ENCODE measurements around the gene FAM222B. TPM values are rescaled to one million over a fixed set of nuclear protein-coding genes. Genes with fewer than 3 reads are reported as not detected.

The FAM222B gene
- polyA plus RNA-seq, 2 of the 4 experiments (the other 2 are of a cell fraction): 10.7 to 15.6 TPM

DNA sequence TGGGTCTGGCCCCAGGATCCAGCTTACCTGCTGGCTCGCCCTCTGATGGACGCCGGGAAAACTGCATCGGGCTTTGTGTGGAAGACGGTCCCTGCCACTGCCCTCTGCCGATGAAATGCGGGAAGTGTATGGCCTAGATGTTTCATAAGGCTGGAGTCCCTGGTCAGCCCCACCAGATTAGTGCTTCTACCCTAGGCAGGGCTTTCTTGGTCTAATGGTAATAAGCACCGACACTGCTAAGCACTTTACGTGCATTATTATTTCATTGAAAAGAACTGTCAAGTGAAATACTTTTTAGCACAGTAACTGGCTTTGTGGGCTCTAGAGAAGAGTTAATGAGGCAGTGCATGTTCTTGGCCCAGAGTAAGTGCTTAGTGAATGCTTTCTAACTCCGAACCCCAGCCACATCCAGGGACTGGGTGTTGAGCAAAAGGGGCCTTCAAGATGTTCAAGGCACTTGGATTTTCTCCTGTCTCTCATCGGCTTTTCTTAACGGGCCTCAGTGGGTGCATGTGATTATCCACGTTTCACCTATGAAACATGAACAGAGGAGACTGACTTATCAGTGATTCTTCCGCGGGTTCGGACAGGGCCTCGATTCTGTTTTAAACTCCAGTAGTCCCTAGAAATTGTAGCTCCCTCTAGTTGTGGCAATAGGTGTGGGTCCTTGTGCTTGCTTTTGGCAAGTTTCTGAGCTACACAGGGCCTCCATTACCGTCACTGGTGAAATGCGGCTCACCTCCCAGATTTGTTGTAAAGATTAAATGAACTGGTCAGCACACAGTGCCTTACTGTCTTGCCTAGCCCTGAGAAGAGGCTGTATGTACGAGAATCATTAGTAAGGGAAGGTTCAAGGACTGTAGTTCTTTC is 92.2 kb downstream of the FAM222B start:
- ChIA-PET POLR2A (interaction anchor here (0.6 to 12.2 kb wide), 5 partner anchors 24 to 200 kb away, joined by 3 to 369 read pairs (median 5); partner anchors contain the start of genes NEK8 and TLCD1), CTCF (interaction anchor here (0.6 to 22.6 kb wide), 60 partner anchors 8 to 208 kb away, joined by 3 to 977 read pairs (median 4); partner anchors contain the start of genes DHRS13, FLOT2, NEK8 and PROCA1)
- WGBS (ENCODE audit: missing lambda C conversion rate): 39% methylated on average over 20 of the region's 20 CpGs
- no peak for FAIRE-seq
- peak overlapping the region; percentile 20; the same call in 2 of the 3 replicates for H3K4me2 ChIP-seq
- DNase-seq (ENCODE audit: low read depth in 1 of 2, low spot score in 1 of 2): peak; percentile 82 to 96
- no peak overlapping the region for H3K4me3 ChIP-seq
- peak; percentile 57 to 72 for ATAC-seq
- peak overlapping the region in 1 of 2 experiments; percentile 10; a peak in 1 of 6 replicates for H3K27ac ChIP-seq
- peaks cover 50% of the 10 kb centered on the region for H3K4me1 ChIP-seq
- no peaks in the 10 kb centered on the region for H3K9me3 ChIP-seq
- TF ChIP-seq CBX8 (IDR thresholded peaks at IDR 0.05) (no peak), RARB (CRISPR knock-in tag; IDR thresholded peaks at IDR 0.05) (no peak), EP300 (IDR thresholded peaks at IDR 0.05) (no peak), JUN (IDR thresholded peaks at IDR 0.05) (peak; percentile 44 to 68; a peak in 2 of 5 replicates), SREBF2 (IDR thresholded peaks at IDR 0.05) (no peak), RFX5 (IDR thresholded peaks at IDR 0.05) (no peak), NPAS2 (CRISPR knock-in tag; IDR thresholded peaks at IDR 0.05; ENCODE audit: borderline replicate concordance) (no peak), HOXB5 (CRISPR knock-in tag; IDR thresholded peaks at IDR 0.05) (no peak), TP53 (CRISPR knock-in tag; IDR thresholded peaks at IDR 0.05) (no peak), NR3C1 (IDR thresholded peaks at IDR 0.05) (no peak), JUNB (IDR thresholded peaks at IDR 0.05) (no peak), FOSL2 (IDR thresholded peaks at IDR 0.05) (no peak), FOSL2 (CRISPR knock-in tag; IDR thresholded peaks at IDR 0.05) (peak; percentile 10; the same call in 1 of the 2 replicates), CHD4 (IDR thresholded peaks at IDR 0.05; ENCODE audit: borderline replicate concordance) (no peak), POLR2A (IDR thresholded peaks at IDR 0.05; ENCODE audit: low read length) (no peak), HEYL (CRISPR knock-in tag; IDR thresholded peaks at IDR 0.05) (no peak), EHMT2 (IDR thresholded peaks at IDR 0.05; ENCODE audit: low read depth) (no peak), ZFP36 (IDR thresholded peaks at IDR 0.05; ENCODE audit: borderline replicate concordance, partially characterized antibody) (no peak), ZNF302 (CRISPR knock-in tag; IDR thresholded peaks at IDR 0.05) (no peak), KDM5A (IDR thresholded peaks at IDR 0.05) (no peak), ZC3H11A (IDR thresholded peaks at IDR 0.05) (no peak), ESRRA (IDR thresholded peaks at IDR 0.05; ENCODE audit: borderline replicate concordance, low read length) (no peak), CBX2 (IDR thresholded peaks at IDR 0.05; ENCODE audit: borderline replicate concordance, low read depth) (no peak), RNF2 (IDR thresholded peaks at IDR 0.05; ENCODE audit: borderline replicate concordance, low read depth) (no peak), HOXA7 (CRISPR knock-in tag; IDR thresholded peaks at IDR 0.05) (0 out of 2 replicates have a peak, but pooled peaks have one; percentile 31), MAZ (IDR thresholded peaks at IDR 0.05; ENCODE audit: borderline replicate concordance, low read depth, low read length) (0 out of 2 replicates have a peak, but pooled peaks have one; percentile 54), RAD21 (conservative IDR thresholded peaks at IDR 0.05 in 1 of 2, IDR thresholded peaks at IDR 0.05 in 1 of 2) (peak; percentile 87 to 88), ZSCAN20 (CRISPR knock-in tag; IDR thresholded peaks at IDR 0.05) (no peak), HOXB13 (CRISPR knock-in tag; IDR thresholded peaks at IDR 0.05; ENCODE audit: low read depth) (no peak), EHF (CRISPR knock-in tag; IDR thresholded peaks at IDR 0.05) (no peak), MYC (IDR thresholded peaks at IDR 0.05; ENCODE audit: borderline replicate concordance, low read length) (no peak)
- TF ChIP-seq, protein P1, sequence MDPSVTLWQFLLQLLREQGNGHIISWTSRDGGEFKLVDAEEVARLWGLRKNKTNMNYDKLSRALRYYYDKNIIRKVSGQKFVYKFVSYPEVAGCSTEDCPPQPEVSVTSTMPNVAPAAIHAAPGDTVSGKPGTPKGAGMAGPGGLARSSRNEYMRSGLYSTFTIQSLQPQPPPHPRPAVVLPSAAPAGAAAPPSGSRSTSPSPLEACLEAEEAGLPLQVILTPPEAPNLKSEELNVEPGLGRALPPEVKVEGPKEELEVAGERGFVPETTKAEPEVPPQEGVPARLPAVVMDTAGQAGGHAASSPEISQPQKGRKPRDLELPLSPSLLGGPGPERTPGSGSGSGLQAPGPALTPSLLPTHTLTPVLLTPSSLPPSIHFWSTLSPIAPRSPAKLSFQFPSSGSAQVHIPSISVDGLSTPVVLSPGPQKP (IDR thresholded peaks at IDR 0.05; ENCODE audit: low read depth, low read length): no peak
- TF ChIP-seq, protein P2, sequence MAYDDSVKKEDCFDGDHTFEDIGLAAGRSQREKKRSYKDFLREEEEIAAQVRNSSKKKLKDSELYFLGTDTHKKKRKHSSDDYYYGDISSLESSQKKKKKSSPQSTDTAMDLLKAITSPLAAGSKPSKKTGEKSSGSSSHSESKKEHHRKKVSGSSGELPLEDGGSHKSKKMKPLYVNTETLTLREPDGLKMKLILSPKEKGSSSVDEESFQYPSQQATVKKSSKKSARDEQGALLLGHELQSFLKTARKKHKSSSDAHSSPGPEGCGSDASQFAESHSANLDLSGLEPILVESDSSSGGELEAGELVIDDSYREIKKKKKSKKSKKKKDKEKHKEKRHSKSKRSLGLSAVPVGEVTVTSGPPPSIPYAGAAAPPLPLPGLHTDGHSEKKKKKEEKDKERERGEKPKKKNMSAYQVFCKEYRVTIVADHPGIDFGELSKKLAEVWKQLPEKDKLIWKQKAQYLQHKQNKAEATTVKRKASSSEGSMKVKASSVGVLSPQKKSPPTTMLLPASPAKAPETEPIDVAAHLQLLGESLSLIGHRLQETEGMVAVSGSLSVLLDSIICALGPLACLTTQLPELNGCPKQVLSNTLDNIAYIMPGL (CRISPR knock-in tag; IDR thresholded peaks at IDR 0.05; ENCODE audit: borderline replicate concordance): no peak
- TF ChIP-seq, protein P3, sequence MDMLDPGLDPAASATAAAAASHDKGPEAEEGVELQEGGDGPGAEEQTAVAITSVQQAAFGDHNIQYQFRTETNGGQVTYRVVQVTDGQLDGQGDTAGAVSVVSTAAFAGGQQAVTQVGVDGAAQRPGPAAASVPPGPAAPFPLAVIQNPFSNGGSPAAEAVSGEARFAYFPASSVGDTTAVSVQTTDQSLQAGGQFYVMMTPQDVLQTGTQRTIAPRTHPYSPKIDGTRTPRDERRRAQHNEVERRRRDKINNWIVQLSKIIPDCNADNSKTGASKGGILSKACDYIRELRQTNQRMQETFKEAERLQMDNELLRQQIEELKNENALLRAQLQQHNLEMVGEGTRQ (IDR thresholded peaks at IDR 0.05): no peak
- TF ChIP-seq, protein P4, sequence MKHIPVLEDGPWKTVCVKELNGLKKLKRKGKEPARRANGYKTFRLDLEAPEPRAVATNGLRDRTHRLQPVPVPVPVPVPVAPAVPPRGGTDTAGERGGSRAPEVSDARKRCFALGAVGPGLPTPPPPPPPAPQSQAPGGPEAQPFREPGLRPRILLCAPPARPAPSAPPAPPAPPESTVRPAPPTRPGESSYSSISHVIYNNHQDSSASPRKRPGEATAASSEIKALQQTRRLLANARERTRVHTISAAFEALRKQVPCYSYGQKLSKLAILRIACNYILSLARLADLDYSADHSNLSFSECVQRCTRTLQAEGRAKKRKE (CRISPR knock-in tag; IDR thresholded peaks at IDR 0.05; ENCODE audit: low read depth): no peak
- TF ChIP-seq, protein P5, sequence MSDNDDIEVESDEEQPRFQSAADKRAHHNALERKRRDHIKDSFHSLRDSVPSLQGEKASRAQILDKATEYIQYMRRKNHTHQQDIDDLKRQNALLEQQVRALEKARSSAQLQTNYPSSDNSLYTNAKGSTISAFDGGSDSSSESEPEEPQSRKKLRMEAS (IDR thresholded peaks at IDR 0.05): peak; percentile 56; the same call in 1 of the 2 replicates
- TF ChIP-seq, protein P6, sequence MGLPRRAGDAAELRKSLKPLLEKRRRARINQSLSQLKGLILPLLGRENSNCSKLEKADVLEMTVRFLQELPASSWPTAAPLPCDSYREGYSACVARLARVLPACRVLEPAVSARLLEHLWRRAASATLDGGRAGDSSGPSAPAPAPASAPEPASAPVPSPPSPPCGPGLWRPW (IDR thresholded peaks at IDR 0.05): no peak

All from A549 (cell line).